ENCODE data around the gene PRLR. TPM values are rescaled to one million over a fixed set of nuclear protein-coding genes. Genes with fewer than 3 reads are reported as not detected.

Gene PRLR
- total and polyA plus RNA-seq, 2 of the 13 experiments (the other 11 are each of a cell fraction or from before 2014, with no cell fraction given), result 12.2 to 13.3 TPM

- TF ChIP-seq SOX13 (IDR thresholded peaks at IDR 0.05) (no peak), SOX13 (CRISPR knock-in tag; conservative IDR thresholded peaks at IDR 0.05 in 1 of 2, IDR thresholded peaks at IDR 0.05 in 1 of 2) (no peak), CCDC6 (CRISPR knock-in tag; IDR thresholded peaks at IDR 0.05) (no peak), ETV5 (CRISPR knock-in tag; IDR thresholded peaks at IDR 0.05; ENCODE audit: borderline replicate concordance) (no peak), SAFB2 (CRISPR knock-in tag; IDR thresholded peaks at IDR 0.05; ENCODE audit: borderline replicate concordance, low read depth) (no peak), MATR3 (CRISPR knock-in tag; IDR thresholded peaks at IDR 0.05) (no peak), ZNF276 (CRISPR knock-in tag; IDR thresholded peaks at IDR 0.05; ENCODE audit: low read depth) (no peak), ZNF367 (CRISPR knock-in tag; IDR thresholded peaks at IDR 0.05; ENCODE audit: borderline replicate concordance) (no peak), IKZF4 (CRISPR knock-in tag; IDR thresholded peaks at IDR 0.05; ENCODE audit: borderline replicate concordance, low read depth, not compliant biosample characterization) (no peak)
These were observed 109.6 kb downstream of the PRLR start (continued) for GRCh38 chr5:35120715-35121114.

- Histone ChIP-seq H2AFZ (ENCODE audit: low read length) (no peak overlapping the region), H3K4me2 (ENCODE audit: low read depth, low read length) (no peak overlapping the region), H3K9me3 (ENCODE audit: low read length) (no peaks in the 10 kb centered on the region), H3K9ac (ENCODE audit: insufficient read depth, low read depth, low read length) (no peak overlapping the region), H4K20me1 (ENCODE audit: insufficient read depth, low read length) (no peaks in the 10 kb centered on the region), H3K4me1 (ENCODE audit: insufficient read depth, low read length) (peaks cover 29% of the 10 kb centered on the region), H3K36me3 (replicated peaks in 1 of 2; ENCODE audit: control insufficient read depth in 1 of 2, insufficient read depth in 2 of 2, low read length in 2 of 2) (peaks cover 0 to 5% of the 10 kb centered on the region in 2 experiments; a peak in 1 of 5 replicates), H3K27me3 (ENCODE audit: control insufficient read depth in 1 of 2, insufficient read depth in 2 of 2, low read length in 2 of 2) (no peaks in the 10 kb centered on the region), H3K27ac (ENCODE audit: extremely low read length, insufficient read depth, low read length) (no peak overlapping the region), H3K4me3 (replicated peaks in 1 of 3; ENCODE audit: insufficient read depth in 1 of 3, low read depth in 2 of 3, low read length in 3 of 3) (no peak overlapping the region), H3K79me2 (ENCODE audit: insufficient read depth, low read length) (no peaks in the 10 kb centered on the region)
- ChIA-PET POLR2A (interaction anchor here (0.8 kb wide), 1 partner anchor 16 kb away, joined by 3 read pairs; no protein-coding TSS in a partner anchor), CTCF (ENCODE audit: low intra/inter-chr PET ratio, low total read pairs) (no interaction called here)
- intact Hi-C loops (cut with micrococcal nuclease; ENCODE audit: unreplicated experiment), result no loop called here
- no peak for FAIRE-seq
- no peak for ATAC-seq
- in situ Hi-C loops (cut with HindIII; ENCODE audit: extremely low pct_ligation_motif_present, low pct_unique_long_range_greater_than_20kb), result no loop called here
- no peak for DNase-seq (ENCODE audit: low spot score)
- BruUV-seq (replicated peaks), result no TSS peak
- 96% methylated on average over 6 of the region's 6 CpGs for WGBS (ENCODE audit: low lambda C conversion rate)
- TF ChIP-seq THYN1 (CRISPR knock-in tag; IDR thresholded peaks at IDR 0.05; ENCODE audit: borderline replicate concordance, low read depth) (no peak), ISL2 (CRISPR knock-in tag; IDR thresholded peaks at IDR 0.05) (no peak), ZSCAN9 (CRISPR knock-in tag; IDR thresholded peaks at IDR 0.05; ENCODE audit: borderline replicate concordance) (no peak), FOXP4 (CRISPR knock-in tag; IDR thresholded peaks at IDR 0.05) (no peak), YEATS4 (CRISPR knock-in tag; IDR thresholded peaks at IDR 0.05; ENCODE audit: borderline replicate concordance) (no peak), ZNF879 (CRISPR knock-in tag; IDR thresholded peaks at IDR 0.05) (no peak), LBX2 (CRISPR knock-in tag; IDR thresholded peaks at IDR 0.05; ENCODE audit: borderline replicate concordance) (no peak), MAF1 (CRISPR knock-in tag; IDR thresholded peaks at IDR 0.05; ENCODE audit: borderline replicate concordance) (no peak), ZBTB8A (CRISPR knock-in tag; IDR thresholded peaks at IDR 0.05; ENCODE audit: borderline replicate concordance, low read depth) (no peak), NKX3-1 (CRISPR knock-in tag; IDR thresholded peaks at IDR 0.05) (no peak), ZNF383 (CRISPR knock-in tag; IDR thresholded peaks at IDR 0.05; ENCODE audit: borderline replicate concordance) (no peak), TMF1 (CRISPR knock-in tag; IDR thresholded peaks at IDR 0.05; ENCODE audit: low read depth) (no peak)
These were observed 112.3 kb downstream of the PRLR start for GRCh38 chr5:35117967-35118366.
